ENCODE results near the gene PRSS8.
A peak's percentile ranks its signal among the peaks of the same experiment; 100 is the strongest.

PRSS8 gene

DNA sequence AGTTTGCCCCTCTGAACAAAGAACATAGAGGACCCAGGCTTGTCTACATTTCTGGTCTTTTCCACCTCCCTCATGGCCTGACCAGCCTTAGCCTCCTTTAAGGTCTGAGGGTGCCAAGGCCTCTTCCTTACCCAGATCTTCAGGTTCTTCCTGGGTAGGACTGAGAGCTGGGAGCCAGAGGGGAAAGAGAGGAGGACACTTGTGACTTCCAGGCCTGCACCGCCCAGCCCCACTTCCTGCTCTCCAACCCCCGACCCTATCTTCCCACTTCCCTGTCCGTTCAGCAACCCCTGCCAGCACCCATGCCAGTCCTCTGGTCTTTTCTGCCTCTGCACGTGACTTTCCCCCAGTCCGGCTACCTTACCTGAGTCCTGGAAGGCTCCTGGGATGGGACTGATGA, 13.8 kb upstream of the PRSS8 start:
- TF ChIP-seq TEAD4 (IDR thresholded peaks at IDR 0.05) (no peak), EP300 (IDR thresholded peaks at IDR 0.05; ENCODE audit: borderline replicate concordance) (no peak), CEBPB (IDR thresholded peaks at IDR 0.05) (no peak), ZBTB7A (IDR thresholded peaks at IDR 0.05; ENCODE audit: low read depth) (no peak), TAF1 (IDR thresholded peaks at IDR 0.05; ENCODE audit: low read depth) (no peak), TCF12 (IDR thresholded peaks at IDR 0.05; ENCODE audit: low read depth) (no peak), CREB1 (IDR thresholded peaks at IDR 0.05; ENCODE audit: low read depth) (no peak), FOXM1 (IDR thresholded peaks at IDR 0.05; ENCODE audit: borderline replicate concordance, low read depth) (no peak), YY1 (IDR thresholded peaks at IDR 0.05; ENCODE audit: low read depth) (no peak), RAD21 (IDR thresholded peaks at IDR 0.05; ENCODE audit: low read depth) (no peak), NFIC (IDR thresholded peaks at IDR 0.05) (no peak), EGR1 (IDR thresholded peaks at IDR 0.05) (no peak)
- TF ChIP-seq, protein P1, sequence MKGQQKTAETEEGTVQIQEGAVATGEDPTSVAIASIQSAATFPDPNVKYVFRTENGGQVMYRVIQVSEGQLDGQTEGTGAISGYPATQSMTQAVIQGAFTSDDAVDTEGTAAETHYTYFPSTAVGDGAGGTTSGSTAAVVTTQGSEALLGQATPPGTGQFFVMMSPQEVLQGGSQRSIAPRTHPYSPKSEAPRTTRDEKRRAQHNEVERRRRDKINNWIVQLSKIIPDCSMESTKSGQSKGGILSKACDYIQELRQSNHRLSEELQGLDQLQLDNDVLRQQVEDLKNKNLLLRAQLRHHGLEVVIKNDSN (IDR thresholded peaks at IDR 0.05): no peak
- TF ChIP-seq, protein P2, sequence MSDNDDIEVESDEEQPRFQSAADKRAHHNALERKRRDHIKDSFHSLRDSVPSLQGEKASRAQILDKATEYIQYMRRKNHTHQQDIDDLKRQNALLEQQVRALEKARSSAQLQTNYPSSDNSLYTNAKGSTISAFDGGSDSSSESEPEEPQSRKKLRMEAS (IDR thresholded peaks at IDR 0.05): no peak
- TF ChIP-seq, protein P3, sequence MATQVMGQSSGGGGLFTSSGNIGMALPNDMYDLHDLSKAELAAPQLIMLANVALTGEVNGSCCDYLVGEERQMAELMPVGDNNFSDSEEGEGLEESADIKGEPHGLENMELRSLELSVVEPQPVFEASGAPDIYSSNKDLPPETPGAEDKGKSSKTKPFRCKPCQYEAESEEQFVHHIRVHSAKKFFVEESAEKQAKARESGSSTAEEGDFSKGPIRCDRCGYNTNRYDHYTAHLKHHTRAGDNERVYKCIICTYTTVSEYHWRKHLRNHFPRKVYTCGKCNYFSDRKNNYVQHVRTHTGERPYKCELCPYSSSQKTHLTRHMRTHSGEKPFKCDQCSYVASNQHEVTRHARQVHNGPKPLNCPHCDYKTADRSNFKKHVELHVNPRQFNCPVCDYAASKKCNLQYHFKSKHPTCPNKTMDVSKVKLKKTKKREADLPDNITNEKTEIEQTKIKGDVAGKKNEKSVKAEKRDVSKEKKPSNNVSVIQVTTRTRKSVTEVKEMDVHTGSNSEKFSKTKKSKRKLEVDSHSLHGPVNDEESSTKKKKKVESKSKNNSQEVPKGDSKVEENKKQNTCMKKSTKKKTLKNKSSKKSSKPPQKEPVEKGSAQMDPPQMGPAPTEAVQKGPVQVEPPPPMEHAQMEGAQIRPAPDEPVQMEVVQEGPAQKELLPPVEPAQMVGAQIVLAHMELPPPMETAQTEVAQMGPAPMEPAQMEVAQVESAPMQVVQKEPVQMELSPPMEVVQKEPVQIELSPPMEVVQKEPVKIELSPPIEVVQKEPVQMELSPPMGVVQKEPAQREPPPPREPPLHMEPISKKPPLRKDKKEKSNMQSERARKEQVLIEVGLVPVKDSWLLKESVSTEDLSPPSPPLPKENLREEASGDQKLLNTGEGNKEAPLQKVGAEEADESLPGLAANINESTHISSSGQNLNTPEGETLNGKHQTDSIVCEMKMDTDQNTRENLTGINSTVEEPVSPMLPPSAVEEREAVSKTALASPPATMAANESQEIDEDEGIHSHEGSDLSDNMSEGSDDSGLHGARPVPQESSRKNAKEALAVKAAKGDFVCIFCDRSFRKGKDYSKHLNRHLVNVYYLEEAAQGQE (IDR thresholded peaks at IDR 0.05; ENCODE audit: low read depth): no peak

DNA sequence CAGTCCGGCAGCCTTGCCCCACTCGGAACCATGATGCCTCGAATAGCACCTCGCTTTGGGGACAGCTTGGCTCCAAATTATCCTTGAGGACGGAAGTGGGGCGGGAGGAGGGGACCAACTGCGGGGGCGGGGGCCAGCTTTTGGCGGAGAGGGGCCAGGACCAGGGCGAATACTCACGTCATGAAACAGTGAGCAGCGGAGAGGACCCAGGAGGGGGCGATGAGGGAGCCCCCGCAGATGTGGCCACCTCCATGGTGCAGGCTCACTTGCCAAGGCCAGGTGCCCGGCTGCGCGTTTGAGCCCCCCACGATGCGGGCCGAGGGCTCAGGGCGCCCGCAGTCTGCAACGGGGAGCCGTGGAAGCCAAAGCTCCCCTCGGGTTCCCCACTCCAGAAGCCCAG, 13.4 kb upstream of the PRSS8 start:
- TF ChIP-seq CREB1 (IDR thresholded peaks at IDR 0.05; ENCODE audit: low read depth) (no peak), EGR1 (IDR thresholded peaks at IDR 0.05) (no peak), FOXM1 (IDR thresholded peaks at IDR 0.05; ENCODE audit: borderline replicate concordance, low read depth) (no peak), EP300 (IDR thresholded peaks at IDR 0.05; ENCODE audit: borderline replicate concordance) (no peak), TEAD4 (IDR thresholded peaks at IDR 0.05) (no peak), RAD21 (IDR thresholded peaks at IDR 0.05; ENCODE audit: low read depth) (no peak), TAF1 (IDR thresholded peaks at IDR 0.05; ENCODE audit: low read depth) (no peak), YY1 (IDR thresholded peaks at IDR 0.05; ENCODE audit: low read depth) (no peak), CEBPB (IDR thresholded peaks at IDR 0.05) (no peak), ZBTB7A (IDR thresholded peaks at IDR 0.05; ENCODE audit: low read depth) (no peak)
- TF ChIP-seq, protein P1 (IDR thresholded peaks at IDR 0.05): no peak

DNA sequence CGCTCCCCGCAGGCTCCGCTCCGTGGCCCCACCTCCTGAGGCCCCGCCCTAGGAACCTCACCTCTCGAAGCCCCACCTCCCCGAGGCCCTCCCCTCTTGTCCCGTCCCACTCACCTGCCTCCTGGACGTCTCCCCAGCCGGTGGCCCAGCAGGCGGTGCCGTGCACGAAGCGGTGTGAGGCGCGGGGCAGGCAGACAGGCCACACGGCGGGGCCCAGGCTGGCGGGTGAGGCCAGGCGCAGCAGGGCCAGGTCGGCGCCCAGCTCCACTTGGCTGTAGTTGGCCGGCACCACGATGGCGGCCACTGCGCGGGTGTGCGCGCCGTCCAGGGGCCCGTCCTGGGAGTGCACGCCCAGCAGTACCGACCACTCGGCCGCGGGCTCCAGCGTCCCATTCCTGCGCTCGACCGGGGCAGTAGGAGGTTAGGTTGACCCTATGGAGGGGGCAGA, 12.8 kb upstream of the PRSS8 start:
- TF ChIP-seq NFIC (IDR thresholded peaks at IDR 0.05): peak; percentile 21; the same call in 1 of the 2 replicates
- TF ChIP-seq EGR1 (IDR thresholded peaks at IDR 0.05): no peak
- no peak for TF ChIP-seq EP300 (IDR thresholded peaks at IDR 0.05; ENCODE audit: borderline replicate concordance)
- no peak for TF ChIP-seq FOXM1 (IDR thresholded peaks at IDR 0.05; ENCODE audit: borderline replicate concordance, low read depth)
- TF ChIP-seq TCF12 (IDR thresholded peaks at IDR 0.05; ENCODE audit: low read depth): peak; percentile 34; the same call in 1 of the 2 replicates
- TF ChIP-seq TAF1 (IDR thresholded peaks at IDR 0.05; ENCODE audit: low read depth): 0 out of 2 replicates have a peak, but pooled peaks have one; percentile 40
- peak; percentile 36; the same call in 1 of the 2 replicates for TF ChIP-seq YY1 (IDR thresholded peaks at IDR 0.05; ENCODE audit: low read depth)
- TF ChIP-seq, protein P3 (IDR thresholded peaks at IDR 0.05; ENCODE audit: low read depth): no peak
- TF ChIP-seq TEAD4 (IDR thresholded peaks at IDR 0.05): no peak
- no peak for TF ChIP-seq ZBTB7A (IDR thresholded peaks at IDR 0.05; ENCODE audit: low read depth)
- TF ChIP-seq CREB1 (IDR thresholded peaks at IDR 0.05; ENCODE audit: low read depth): no peak
- no peak for TF ChIP-seq CEBPB (IDR thresholded peaks at IDR 0.05)
- TF ChIP-seq, protein P1 (IDR thresholded peaks at IDR 0.05): peak; percentile 6; the same call in 1 of the 2 replicates
- TF ChIP-seq, protein P2 (IDR thresholded peaks at IDR 0.05): peak; percentile 96

DNA sequence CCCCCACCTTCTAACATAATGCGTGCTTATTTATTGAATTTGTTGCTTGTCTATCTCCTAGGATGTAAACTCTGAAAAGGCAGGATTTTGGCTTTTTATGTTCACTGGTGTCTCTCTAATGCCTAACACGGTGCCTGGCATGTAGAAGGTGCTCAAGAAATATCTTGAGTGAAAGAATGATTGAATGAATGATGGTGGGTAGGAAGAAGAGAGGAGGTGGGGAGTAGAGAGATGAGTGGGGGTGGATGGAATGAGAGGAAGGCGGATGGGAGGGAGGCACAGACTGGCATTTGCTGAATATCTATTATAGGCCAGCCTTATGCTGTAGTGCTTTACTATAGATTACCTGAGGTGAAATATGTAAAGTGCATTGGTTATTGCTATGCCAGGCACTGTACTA, 12.0 kb upstream of the PRSS8 start:
- no peak for TF ChIP-seq TEAD4 (IDR thresholded peaks at IDR 0.05)
- TF ChIP-seq FOXM1 (IDR thresholded peaks at IDR 0.05; ENCODE audit: borderline replicate concordance, low read depth): no peak
- no peak for TF ChIP-seq EGR1 (IDR thresholded peaks at IDR 0.05)
- TF ChIP-seq, protein P3 (IDR thresholded peaks at IDR 0.05; ENCODE audit: low read depth): no peak
